Loucy (cell line): ENCODE measurements around the gene ZNF784.

ENCODE experiments used
- H2AFZ ChIP-seq: fragments of 200-600 bp; sonication (generic); 2 replicates; pipeline ENCODE4 v1.6.0; 2016; ENCODE audit warnings: antibody characterized with exemption, mild to moderate bottlenecking, low read length, moderate library complexity
- H3F3A ChIP-seq: fragments of 200-600 bp; 2 replicates; pipeline ENCODE4 v1.6.0; 2016; ENCODE audit warnings: antibody characterized with exemption, low read depth, mild to moderate bottlenecking
- H3K27me3 ChIP-seq: fragments of 200-600 bp; sonication (generic); 2 replicates; pipeline ENCODE4 v1.6.1; 2014; ENCODE audit warnings: low read length, mild to moderate bottlenecking; ENCODE audit not compliant: insufficient read depth, poor library complexity, severe bottlenecking
- H3K36me3 ChIP-seq: fragments of 200-600 bp; sonication (generic); 2 replicates; pipeline ENCODE4 v1.6.1; 2016; ENCODE audit warnings: low read length; ENCODE audit not compliant: insufficient read depth
- H3K4me1 ChIP-seq: fragments of 200-600 bp; sonication (generic); 2 replicates; pipeline ENCODE4 v1.5.1; 2014; ENCODE audit warnings: low read length, mild to moderate bottlenecking; ENCODE audit not compliant: insufficient read depth, poor library complexity, severe bottlenecking
- H3K4me2 ChIP-seq: fragments of 200-600 bp; sonication (generic); 2 replicates; pipeline ENCODE4 v1.6.0; 2014; ENCODE audit warnings: antibody characterized with exemption, low read length, low read depth, mild to moderate bottlenecking; ENCODE audit not compliant: poor library complexity, severe bottlenecking
- H3K4me3 ChIP-seq: fragments of 200-600 bp; sonication (generic); 2 replicates; pipeline ENCODE4 v1.5.1; 2014; ENCODE audit warnings: low read length, mild to moderate bottlenecking, mixed read lengths; ENCODE audit not compliant: poor library complexity, severe bottlenecking
- H3K79me2 ChIP-seq: fragments of 200-600 bp; sonication (generic); 2 replicates; pipeline ENCODE4 v1.6.1; 2014; ENCODE audit warnings: low read length; ENCODE audit not compliant: insufficient read depth
- H3K9ac ChIP-seq: fragments of 200-600 bp; sonication (generic); 2 replicates; pipeline ENCODE4 v1.6.0; 2014; ENCODE audit warnings: mild to moderate bottlenecking, low read depth, low read length, moderate library complexity; ENCODE audit not compliant: poor library complexity, severe bottlenecking
- H3K9me2 ChIP-seq: fragments of 200-600 bp; sonication (generic); replicated peaks from 2 replicates; pipeline ENCODE4 v1.6.1; 2016; ENCODE audit warnings: low read depth, low read length, mixed read lengths
- H3K9me3 ChIP-seq: fragments of 200-600 bp; sonication (generic); 2 replicates; pipeline ENCODE4 v1.6.1; 2014; ENCODE audit warnings: mild to moderate bottlenecking, antibody characterized with exemption, low read length, low read depth; ENCODE audit not compliant: insufficient read depth
- H4K20me1 ChIP-seq: fragments of 200-600 bp; sonication (generic); 2 replicates; pipeline ENCODE4 v1.6.0; 2014; ENCODE audit warnings: antibody characterized with exemption, low read length, mild to moderate bottlenecking; ENCODE audit not compliant: insufficient read depth, poor library complexity, severe bottlenecking
- CTCF ChIP-seq: fragments of 200-600 bp; sonication (generic); conservative IDR thresholded peaks from 2 replicates; pipeline ENCODE4 v1.5.1; 2014; ENCODE audit warnings: mild to moderate bottlenecking, antibody characterized with exemption, low read length
- EZH2phosphoT487 ChIP-seq: fragments of 200-600 bp; IDR thresholded peaks from 2 replicates; pipeline ENCODE4 v1.6.1; 2018; ENCODE audit warnings: antibody characterized with exemption, mild to moderate bottlenecking, moderate library complexity, borderline replicate concordance

Gene ZNF784

GRCh38 chr19:55643003-55643886 lies 18.9 kb upstream of the ZNF784 start, which contains the start of gene ZNF581:
TSS of gene ZNF581 (plus strand) at chr19:55643649. CDS start at chr19:55644572, 923 bp downstream.
- peak within 1 kb of the TSS; percentile 85 for H3K9ac ChIP-seq
- H3K9me2 ChIP-seq: no peaks in the 10 kb centered on the region
- no peak within 1 kb of the TSS for H2AFZ ChIP-seq
- no peaks in the 10 kb centered on the region; the same call in 1 of the 2 replicates for H3K36me3 ChIP-seq
- no peak for TF ChIP-seq CTCF
- no peak for TF ChIP-seq EZH2phosphoT487
- H3K4me2 ChIP-seq: peak within 1 kb of the TSS; percentile 100
- no peaks in the 10 kb centered on the region for H3K27me3 ChIP-seq
- peaks cover 4% of the 10 kb centered on the region for H4K20me1 ChIP-seq
- H3K4me1 ChIP-seq: peaks cover 36% of the 10 kb centered on the region
- peak within 1 kb of the TSS; percentile 96 for H3K4me3 ChIP-seq
- no peaks in the 10 kb centered on the region for H3F3A ChIP-seq
- no peaks in the 10 kb centered on the region for H3K9me3 ChIP-seq
- H3K79me2 ChIP-seq: peaks cover 66% of the 10 kb centered on the region

- peak overlapping the region; percentile 96 for H3K4me3 ChIP-seq
- no peaks in the 10 kb centered on the region for H3K27me3 ChIP-seq
- H3K4me2 ChIP-seq: peak overlapping the region; percentile 100
- no peaks in the 10 kb centered on the region for H3K9me3 ChIP-seq
- H3F3A ChIP-seq: no peaks in the 10 kb centered on the region
- no peaks in the 10 kb centered on the region; the same call in 1 of the 2 replicates for H3K36me3 ChIP-seq
- peak overlapping the region; percentile 85 for H3K9ac ChIP-seq
- peaks cover 65% of the 10 kb centered on the region for H3K79me2 ChIP-seq
- H4K20me1 ChIP-seq: peaks cover 4% of the 10 kb centered on the region
- no peak overlapping the region for H2AFZ ChIP-seq
- no peak for TF ChIP-seq CTCF
- no peak for TF ChIP-seq EZH2phosphoT487
- H3K9me2 ChIP-seq: no peaks in the 10 kb centered on the region
- H3K4me1 ChIP-seq: peaks cover 35% of the 10 kb centered on the region
These were observed 18.0 kb upstream of the ZNF784 start for GRCh38 chr19:55642153-55643002.

- Histone ChIP-seq H3F3A (no peaks in the 10 kb centered on the region), H2AFZ (peak overlapping the region; percentile 73), H3K27me3 (no peaks in the 10 kb centered on the region), H3K4me2 (peak overlapping the region; percentile 100), H3K9me2 (no peaks in the 10 kb centered on the region), H3K79me2 (peaks cover 60% of the 10 kb centered on the region), H3K9ac (peak overlapping the region; percentile 85), H3K36me3 (no peaks in the 10 kb centered on the region; the same call in 1 of the 2 replicates), H4K20me1 (peaks cover 4% of the 10 kb centered on the region), H3K4me3 (peak overlapping the region; percentile 96), H3K9me3 (no peaks in the 10 kb centered on the region), H3K4me1 (peaks cover 34% of the 10 kb centered on the region)
- no peak for TF ChIP-seq CTCF
- TF ChIP-seq EZH2phosphoT487: no peak
These were observed 17.2 kb upstream of the ZNF784 start for GRCh38 chr19:55641426-55642152.
